Stimulated activated CD4-positive, alpha-beta T cell treated with anti-CD3 and anti-CD28 coated beads, Interleukin-4, amount 100 ng/mL, for 48 hours (primary cell): Measurements from ENCODE around the gene IFNG.
"Not testable (repeated sequence)": the region's sequence is repeated elsewhere in the genome, so short reads cannot be mapped to it uniquely, and the experiment has no call there.

Experiments used
- DNase-seq, 2 donors: peaks; one replicate each; pipeline ENCODE4 v3.0.0-alpha.2; 2020; ENCODE audit warnings: low read depth in 2 of 2

Gene IFNG

DNA sequence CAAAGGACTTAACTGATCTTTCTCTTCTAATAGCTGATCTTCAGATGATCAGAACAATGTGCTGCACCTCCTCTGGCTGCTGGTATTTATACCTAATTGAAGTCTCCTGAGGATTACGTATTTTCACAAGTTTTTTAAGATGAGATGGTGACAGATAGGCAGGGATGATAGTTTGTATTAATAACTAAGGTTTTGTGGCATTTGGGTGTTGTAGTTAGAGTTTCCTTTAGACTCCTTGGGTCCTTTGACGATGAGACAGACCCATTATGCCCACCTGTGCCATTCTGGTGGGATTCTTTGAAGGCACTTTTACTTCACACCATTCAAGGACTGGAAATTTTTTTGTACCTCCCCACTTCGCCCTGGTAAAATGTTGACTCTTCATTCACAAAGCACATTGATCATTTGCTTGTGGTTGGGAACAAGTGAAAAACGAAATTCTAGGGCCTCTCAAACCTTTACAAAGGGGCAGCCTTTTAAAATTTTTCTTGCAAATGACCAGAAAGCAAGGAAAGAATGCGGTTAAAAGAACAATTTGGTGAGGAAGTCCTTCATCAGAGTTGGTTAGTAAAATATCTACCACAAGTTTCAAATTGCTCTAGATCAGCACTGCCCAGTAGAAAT lies at the start of gene IFNG:
Gene IFNG (minus strand): TSS at position 60 of the 624 bp plus-strand sequence. CDS start 125 bp downstream, outside the sequence.
- no peak for DNase-seq

DNA sequence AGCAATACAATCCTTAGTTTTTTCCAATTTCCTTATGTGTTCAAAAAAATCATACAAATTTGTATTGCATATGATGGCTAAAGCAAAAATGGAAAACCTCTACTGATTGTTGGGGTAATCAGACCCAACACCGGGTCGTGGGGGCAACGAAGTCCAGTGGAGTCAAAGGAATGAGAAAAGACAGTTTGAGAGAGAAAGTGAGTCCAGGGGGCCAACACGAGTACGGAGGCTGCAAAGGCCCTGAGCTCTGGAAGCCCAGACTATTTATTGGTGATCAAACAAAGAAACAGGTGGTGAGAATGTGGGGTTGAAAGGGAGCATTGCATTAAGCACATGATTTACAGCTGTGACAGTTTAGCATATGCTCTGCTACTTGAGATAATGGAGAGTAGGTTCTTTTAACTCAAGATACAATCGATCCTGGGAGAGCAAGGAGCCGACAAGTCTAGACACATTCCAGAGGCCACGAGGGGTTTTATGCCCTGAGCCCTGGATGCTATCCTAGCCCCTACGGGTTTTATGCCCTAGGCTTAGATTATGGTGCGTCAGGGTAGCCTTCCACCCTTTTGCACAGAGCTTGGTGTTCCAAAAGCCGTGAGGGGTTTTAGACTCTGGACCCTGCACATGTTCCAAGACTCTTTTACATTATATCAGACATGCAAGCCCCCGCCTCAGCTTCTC lies 49.6 kb upstream of the IFNG start:
- not testable (repeated sequence) for DNase-seq

DNA sequence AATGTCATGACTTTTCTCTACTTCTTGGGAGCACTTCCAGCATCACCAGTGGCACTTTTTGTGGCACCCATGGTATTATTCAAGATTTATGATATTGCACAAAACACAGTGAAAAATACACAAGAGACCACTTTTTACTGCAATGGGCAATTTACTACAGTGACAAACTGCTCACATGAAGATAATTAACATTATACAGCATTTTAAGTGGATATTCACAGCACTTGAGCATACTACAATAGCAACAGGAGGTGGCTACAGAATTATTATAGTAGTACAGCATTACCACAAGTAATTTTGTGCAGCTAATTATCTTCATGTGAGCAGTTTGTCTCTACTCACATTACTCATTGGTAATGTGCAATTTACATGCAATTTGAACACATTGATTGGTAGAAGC lies 47.7 kb upstream of the IFNG start:
- no peak for DNase-seq

DNA sequence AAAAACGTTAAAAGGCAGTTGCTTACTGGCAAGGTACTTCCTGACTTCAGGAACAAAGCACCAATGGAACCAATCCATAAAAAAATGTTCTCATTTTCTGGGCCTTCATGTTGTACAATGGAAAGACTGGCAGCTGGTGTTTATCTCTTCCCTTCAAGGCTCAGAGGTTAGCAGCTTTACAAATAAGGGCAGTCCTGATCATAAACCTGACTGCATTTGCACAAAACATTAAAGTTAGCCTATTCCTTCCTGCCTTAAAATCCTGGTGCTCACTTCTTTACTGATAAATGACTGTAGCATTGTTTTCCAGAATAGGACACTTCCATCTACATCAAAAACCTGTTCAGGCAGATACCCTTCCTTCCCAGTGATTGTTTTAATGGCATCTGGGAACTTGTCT lies 46.9 kb upstream of the IFNG start:
- no peak for DNase-seq

DNA sequence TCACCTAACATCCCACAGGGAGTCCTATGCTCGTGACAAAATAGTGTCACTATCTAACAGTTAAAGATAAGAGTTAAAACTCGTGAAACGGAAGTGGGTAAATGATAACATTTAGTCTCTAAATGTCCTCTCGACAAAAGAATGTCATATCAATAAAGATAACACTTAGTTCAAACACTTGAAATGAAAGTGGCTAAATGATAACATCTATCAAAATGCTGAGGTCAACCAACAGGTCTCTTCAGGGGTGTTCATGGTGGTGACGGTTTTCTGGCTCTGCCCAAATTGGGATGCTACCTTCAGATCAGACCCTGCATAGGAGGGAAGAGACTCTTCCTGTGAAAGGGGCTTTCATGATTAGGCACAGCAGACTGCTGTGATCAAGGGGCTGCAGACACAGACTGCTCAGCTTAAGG lies 43.9 kb upstream of the IFNG start:
- no peak for DNase-seq

DNA sequence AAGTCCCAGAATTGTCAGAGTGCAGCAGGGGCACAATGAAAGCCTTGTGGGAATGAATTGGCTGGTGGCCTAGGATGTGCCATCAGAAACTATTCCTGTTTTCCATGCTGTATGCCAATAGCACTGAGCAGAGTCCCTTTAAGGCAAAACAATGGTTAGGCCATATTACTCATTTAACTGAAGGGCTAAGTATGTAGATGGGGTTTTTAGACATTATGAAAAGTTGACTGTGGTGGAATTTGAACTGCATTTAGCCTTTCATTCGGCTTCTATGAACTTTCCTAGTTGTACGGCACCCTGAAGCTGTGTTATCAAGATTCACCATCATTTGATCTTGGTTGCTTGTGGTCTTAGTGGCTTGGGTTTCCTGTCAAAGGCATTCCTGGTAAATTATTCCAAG lies 41.3 kb upstream of the IFNG start:
- DNase-seq = no peak

DNA sequence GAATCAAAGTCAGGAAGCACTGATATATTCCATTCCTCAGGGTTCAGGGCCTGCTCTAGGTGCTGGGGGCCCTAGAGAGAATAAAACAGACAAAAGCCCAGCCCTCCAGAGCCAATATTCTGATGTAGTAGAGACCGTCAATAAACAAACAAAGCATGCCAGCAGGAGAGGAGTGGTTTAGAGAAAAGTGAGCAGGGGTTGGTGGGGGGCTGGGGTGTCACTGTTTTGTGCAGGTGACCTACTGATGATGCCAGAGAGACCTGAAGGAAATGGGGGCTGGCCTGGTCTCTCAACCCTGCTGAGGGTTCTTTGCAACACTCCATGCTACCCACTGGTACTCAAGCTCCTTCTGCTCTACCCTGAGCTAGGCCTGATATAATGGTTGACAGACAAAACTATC lies 39.6 kb upstream of the IFNG start:
- DNase-seq = no peak

DNA sequence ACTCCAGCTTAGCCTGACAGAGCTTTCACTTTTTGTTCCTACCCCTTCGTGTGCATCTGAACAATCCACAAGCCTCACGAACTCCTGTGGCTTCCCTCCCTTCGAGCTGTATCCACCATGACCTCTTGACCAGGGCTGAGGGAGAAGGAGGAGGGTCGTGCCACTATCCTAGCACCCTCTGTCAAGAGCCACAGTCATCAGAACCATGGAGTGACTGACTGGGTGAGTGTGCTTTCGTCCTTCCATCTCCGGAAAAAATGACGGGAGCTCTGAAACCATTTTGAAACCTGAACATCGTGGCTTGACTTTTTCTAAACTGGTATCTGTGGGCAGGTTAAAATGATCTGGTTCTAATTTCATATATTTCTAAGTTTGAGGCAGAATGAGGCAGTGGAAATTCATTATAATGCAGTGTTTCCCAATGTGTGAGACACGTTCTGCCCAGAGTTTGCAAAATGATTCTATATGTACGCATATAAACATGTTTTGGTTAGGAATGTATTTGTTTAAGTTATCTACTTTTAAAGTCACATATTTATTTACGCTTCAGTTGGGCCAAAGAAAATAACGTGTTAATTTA lies 39.1 kb upstream of the IFNG start:
- DNase-seq = no peak

DNA sequence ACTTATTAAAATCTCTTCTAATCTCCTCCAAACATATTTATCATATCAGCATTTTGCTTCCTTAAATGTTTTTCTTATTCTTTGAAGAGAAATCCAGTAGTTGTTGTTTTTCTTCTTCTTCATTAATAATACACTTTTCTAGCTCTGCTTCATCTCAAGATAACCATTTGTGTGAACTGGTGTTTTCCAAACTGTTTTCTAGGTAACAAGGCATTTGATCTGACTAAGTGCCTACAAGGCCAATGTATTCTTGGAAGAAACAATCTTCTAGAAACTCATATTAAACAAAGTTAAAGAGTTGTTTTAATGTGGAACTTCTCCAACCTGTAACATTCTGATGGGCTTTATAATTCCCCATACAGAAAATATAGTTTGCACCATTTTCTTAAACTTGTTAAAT lies 30.8 kb upstream of the IFNG start:
- no peak for DNase-seq

DNA sequence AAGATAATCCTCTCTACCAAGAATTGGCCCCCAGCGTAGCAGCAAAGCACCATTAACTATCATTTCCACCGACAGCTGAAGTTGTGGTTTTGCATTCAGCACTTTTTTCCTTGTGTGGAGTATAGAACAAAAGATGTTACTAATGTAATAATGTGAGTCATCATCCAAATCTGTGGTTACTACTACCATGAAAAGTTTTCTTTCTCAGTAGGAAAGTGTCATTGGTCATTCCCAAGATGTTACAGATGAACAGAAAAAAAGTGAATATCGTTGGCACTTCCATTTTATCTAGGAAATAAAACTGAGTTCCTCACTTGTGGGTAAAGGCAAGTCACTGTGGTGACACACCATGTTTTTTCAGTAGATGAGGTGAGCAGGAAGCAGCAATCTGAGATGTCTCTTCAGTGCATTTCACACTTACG lies 30.3 kb upstream of the IFNG start:
- peak in 1 of 2 donors; percentile 8 for DNase-seq

DNA sequence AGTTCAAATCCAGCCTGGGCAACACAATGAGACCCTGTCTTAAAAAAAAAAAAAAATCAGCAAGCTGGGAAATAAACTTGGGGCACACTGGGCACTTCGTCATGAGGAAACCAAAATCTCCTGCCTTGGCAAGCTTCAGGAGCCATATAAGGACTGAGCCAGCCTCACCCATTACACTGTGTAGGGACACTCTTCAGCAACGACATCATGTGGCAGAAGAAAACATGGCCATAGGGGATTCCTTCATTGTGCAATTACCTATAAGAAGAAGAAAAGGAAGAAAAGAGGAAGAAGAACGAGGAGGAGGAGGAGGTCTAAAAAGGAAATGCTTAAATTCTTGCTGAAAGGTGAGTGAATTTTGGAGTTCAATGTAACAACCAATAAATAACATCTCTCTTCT lies 26.1 kb upstream of the IFNG start:
- no peak for DNase-seq

DNA sequence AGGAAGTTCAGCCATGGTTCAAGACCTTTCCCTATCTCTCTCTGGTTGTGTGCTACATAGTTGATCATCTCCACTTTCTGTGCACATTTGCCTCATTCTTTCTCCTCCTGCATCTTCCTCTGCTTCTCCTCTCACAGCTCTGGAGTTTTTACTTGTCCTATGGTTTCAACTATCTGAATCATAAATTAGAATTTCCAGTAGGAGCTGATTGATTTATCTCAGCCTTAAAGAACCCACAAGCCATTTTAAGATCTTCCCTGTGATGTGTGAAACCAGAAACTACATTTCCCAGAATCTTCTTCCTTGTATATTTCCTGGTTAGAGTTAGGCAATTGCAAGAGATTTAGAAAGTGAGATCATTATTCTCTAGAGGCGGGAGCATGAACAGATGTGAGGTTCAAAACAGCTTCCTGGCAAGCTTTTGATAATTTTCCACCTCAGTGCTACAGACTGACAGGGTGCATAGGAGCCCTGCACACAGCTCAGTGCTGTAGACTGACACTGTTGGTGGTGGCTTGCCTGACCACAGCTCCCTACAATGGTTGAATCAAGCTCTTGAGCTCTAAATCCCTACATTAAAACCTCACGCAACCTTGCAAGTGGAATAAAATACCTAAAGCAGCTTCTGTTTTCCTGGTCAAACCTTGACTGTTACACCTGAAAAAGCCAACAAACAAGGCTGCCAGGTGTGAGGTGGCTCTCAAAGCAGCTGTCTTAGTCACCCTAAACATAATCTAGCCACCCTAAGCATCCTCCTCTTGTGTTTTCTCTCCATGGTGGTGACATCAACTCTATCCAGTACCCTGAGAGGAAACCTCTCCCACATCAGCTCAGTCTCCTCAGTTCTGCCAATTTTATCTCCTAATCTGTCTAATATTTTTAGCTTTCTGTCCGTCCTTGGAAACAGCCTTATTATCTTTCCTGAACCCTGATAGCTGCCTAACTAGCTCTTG lies 21.5 kb upstream of the IFNG start:
- no peak for DNase-seq

DNA sequence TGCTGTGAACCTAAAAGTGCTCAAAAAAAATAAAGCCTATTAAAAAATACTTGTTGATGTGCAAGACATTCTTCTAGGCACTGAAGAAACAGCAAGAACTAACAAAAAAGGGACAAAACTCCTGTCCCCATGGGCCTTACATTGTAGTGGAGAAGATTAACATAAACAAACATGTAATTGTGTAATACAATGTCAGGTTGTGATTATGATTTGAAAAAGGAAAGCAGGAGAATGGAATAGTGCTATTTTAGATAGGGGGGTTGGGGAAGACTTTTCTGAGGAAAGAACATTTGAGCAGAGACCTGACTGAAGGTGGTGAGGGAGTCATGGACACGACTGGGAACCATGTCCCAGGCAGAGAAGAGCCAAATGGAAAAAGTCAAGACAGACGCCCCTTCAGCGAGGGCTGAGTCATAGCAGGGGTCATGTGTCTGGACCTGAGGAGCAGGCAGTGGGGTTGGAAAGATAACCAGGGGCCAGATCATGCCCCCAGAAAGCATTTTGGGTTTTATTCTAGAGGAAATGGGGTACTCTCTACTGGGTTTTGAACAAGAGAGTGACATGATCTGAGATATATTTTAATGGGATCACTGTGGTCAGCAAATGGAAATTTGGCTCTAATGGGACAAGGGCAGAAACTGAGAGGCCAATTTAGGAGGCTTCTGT lies 19.4 kb upstream of the IFNG start:
- no peak for DNase-seq

DNA sequence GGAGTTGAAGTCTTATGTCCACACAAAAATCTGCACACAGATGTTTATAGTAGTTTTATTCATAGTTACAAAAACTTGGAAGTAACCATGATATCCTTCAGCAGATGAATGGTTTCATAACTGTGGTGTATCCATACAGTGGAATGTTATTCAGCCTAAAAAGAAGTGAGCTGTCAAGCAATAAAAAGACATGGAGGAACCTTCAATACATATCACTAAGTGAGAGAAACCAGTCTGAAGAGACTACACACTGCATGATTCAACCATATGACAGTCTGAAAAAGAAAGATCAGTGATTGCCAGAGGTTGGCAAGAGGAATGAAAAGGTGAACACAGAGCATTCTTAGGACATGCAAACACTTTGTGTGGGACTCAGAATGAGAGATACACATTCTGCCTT lies 18.6 kb upstream of the IFNG start:
- DNase-seq = no peak

DNA sequence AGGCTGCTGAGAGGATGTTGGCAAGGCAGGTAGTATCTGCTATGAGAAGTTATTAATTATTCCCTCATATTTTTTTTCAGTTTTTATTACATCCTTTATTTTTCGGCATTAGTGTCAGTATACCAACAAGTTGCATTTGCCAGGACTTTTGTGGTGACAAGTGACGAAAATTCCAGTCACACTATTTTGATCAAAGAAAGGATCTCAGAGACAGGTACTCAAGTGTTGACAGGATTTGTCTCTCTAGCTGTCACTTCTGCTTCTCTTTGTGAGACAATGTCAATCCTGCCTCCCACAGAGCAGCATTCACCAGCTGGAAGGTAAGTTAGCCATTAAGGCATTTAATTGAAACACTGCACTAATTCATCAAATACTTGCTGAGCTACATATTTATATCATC lies 18.0 kb upstream of the IFNG start:
- no peak for DNase-seq

DNA sequence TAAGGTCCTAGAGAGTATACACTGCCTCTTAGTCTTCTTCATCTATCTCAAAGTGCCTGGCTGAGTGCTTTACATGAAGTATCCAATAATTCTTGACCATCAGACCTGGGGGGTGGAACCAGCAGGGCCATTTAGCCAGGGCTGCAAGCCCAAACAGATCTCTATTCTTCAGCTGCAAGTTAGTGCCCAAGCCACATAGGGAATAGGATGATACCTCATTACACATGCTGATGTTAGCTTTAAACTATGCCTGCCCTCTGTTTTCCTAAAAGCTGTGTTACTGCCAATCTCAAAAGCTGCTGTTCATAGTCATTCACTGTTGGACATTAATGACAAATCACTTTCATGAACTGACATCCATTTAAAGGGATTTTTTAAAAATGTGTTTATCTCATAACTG lies 16.7 kb upstream of the IFNG start:
- DNase-seq = no peak

DNA sequence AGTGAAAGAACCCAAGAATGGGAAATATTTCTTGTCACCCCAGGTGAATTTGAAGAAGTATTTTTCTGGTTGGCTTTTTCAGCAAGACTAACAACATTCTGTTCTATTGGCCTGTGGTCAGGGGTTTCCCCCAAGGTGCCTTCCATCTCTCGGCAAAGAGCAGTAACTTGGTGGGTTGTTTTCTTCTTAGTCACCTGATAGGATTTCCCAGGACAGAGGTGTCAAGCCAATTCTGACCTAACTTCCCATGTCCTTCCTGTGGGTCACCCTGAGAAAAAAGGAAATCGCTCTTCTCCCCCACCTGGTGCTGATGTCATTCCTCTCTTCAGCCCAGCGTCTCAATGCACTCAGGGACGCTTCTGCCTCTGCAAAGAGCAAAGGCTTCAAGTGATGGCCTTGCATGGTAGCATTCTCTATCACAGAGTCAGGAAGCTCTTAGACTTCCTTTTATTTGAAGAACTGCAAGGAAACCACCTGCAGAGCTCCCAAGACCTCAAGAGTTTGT lies 16.1 kb upstream of the IFNG start:
- peak in 1 of 2 donors; percentile 12 for DNase-seq

DNA sequence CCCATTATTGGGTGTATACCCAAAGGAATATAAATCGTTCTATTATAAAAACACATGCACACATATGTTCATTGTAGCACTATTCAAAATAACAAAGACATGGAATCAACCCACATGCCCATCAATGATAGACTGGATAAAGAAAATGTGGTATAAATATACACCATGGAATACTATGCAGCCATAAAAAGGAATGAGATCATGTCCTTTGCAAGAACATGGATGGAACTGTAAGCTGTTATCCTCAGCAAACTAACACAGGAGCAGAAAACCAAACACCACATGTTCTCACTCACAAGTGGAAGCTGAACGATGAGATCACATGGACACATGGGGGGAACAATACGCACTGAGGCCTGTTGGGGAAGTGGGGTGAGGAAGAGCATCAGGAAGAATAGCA lies 15.2 kb upstream of the IFNG start:
- not testable (repeated sequence) for DNase-seq

DNA sequence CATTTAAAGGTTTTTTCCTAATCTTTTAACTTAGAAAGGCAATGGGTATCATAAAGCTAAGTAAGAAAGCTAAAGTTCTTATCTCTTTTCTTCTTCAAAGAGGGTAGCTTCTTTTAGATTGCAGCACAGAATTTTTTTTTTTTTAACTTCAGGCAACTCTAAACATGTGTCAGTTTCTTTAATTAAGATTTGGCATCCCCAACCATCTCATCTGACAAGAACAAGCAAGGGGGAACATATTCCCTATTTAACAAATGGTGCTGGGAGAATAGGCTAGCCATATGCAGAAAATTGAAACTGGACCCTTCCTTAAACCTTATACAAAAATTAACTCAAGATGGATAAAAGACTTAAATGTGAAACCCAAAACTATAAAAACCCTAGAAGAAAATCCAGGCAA lies 14.3 kb upstream of the IFNG start:
- no peak for DNase-seq

DNA sequence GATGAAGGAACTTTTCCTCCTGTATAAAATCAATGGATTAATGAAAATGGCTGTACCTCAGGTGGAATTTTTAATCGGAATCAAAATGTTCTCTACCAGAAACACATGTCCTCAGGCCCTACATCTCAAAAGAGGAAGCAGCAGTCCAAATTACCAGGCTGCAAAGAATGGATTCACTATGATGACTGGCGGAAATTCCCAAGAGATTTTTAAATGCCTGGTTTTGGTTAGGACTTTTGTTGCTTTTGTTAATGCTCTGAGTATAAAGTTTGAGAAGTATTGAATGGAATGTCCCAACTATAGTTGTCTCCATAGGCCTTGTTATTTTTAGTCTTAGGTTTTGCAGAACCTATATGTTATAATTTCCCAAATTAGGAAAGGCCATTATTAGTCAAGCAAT lies 11.2 kb upstream of the IFNG start:
- DNase-seq = no peak

DNA sequence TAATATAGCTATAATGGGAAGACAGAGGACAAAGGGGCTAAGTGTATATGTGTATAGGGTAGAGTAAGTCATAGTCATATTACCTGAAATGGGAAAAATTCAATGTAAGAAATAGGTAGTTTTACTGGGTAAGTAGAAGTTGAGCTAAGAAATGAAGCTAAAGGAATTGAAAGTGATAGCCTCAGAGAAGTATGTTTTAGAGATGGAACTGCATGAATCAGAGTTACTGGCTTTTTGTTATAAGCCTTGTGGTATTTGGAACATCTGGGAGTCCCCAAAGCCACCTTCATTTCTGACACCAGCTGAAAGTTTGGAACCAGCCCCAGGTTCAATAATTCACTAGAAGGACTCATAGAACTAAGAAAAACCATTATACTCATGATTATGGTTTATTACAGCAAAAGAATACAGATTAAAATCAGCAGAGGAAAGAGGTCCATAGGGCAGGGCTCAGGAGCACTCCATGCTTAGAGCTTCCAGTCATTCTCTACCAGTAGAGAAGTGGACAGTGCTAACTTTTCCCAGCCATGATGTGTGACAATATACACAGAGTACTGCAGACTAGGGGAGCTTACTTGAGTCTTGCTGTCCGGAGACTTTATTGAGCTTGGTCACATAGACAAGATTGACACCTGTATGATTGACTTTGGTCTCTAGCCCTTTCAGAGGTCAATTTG lies 9.8 kb upstream of the IFNG start:
- no peak for DNase-seq
